ENCODE data around the gene PPME1. TPM values are rescaled to one million over a fixed set of nuclear protein-coding genes. Genes with fewer than 3 reads are reported as not detected.

The PPME1 gene
- total RNA-seq, 1 donor from 2014 or later: 40.4 TPM

DNA sequence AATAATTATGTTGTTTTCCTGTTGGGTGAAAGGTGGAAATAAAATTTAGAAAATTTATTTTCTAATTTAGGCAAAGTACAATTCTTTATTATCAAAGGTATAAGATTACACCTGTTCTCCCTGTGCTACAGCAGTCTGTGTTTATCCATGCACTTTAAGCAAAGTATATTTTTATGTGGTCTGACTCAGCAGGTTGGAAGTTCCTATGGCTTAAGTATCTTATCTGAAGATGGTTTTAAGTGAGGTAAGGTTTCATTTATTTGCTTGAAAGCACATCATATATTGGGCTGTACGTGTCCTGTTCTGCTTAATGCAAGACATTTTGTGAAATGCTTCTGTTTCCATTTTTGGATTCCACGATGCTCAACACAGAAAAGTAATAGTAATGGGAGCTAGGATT, 14.6 kb downstream of the PPME1 start:
- H3K9me3 Mint-ChIP-seq (ENCODE audit: unreplicated experiment): no peaks in the 10 kb centered on the region
- H3K27me3 Mint-ChIP-seq (ENCODE audit: unreplicated experiment): no peaks in the 10 kb centered on the region
- TF ChIP-seq, protein P1, sequence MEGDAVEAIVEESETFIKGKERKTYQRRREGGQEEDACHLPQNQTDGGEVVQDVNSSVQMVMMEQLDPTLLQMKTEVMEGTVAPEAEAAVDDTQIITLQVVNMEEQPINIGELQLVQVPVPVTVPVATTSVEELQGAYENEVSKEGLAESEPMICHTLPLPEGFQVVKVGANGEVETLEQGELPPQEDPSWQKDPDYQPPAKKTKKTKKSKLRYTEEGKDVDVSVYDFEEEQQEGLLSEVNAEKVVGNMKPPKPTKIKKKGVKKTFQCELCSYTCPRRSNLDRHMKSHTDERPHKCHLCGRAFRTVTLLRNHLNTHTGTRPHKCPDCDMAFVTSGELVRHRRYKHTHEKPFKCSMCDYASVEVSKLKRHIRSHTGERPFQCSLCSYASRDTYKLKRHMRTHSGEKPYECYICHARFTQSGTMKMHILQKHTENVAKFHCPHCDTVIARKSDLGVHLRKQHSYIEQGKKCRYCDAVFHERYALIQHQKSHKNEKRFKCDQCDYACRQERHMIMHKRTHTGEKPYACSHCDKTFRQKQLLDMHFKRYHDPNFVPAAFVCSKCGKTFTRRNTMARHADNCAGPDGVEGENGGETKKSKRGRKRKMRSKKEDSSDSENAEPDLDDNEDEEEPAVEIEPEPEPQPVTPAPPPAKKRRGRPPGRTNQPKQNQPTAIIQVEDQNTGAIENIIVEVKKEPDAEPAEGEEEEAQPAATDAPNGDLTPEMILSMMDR (IDR thresholded peaks at IDR 0.05): no peak
- H3K36me3 Mint-ChIP-seq (ENCODE audit: unreplicated experiment): peaks cover 7% of the 10 kb centered on the region
- H3K4me3 Mint-ChIP-seq (ENCODE audit: unreplicated experiment): no peak overlapping the region
- no peak overlapping the region for H3K27ac Mint-ChIP-seq (ENCODE audit: unreplicated experiment)
- DNase-seq (ENCODE audit: extremely low spot score, unreplicated experiment): no peak
- H3K4me1 Mint-ChIP-seq (ENCODE audit: unreplicated experiment): peaks cover 8% of the 10 kb centered on the region

DNA sequence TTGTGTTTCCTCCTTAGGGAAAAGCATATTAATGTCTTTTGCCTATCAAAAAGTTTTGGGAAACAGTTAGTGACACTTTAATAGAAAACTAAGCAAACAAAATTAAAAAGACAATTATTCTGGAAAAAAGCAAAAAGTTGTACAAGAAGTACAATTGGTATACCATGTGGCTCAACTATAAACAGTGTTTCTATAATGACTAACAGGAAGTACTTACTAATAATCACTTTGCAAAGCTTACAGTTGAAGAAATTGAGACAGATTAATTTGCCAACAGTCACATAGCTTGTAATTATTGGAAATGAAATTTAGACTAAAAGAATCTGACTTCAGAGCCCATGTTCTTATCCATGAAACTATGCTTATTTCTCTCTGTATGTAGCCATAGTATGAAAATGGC, 24.7 kb downstream of the PPME1 start:
- no peak for DNase-seq (ENCODE audit: extremely low spot score, unreplicated experiment)

DNA sequence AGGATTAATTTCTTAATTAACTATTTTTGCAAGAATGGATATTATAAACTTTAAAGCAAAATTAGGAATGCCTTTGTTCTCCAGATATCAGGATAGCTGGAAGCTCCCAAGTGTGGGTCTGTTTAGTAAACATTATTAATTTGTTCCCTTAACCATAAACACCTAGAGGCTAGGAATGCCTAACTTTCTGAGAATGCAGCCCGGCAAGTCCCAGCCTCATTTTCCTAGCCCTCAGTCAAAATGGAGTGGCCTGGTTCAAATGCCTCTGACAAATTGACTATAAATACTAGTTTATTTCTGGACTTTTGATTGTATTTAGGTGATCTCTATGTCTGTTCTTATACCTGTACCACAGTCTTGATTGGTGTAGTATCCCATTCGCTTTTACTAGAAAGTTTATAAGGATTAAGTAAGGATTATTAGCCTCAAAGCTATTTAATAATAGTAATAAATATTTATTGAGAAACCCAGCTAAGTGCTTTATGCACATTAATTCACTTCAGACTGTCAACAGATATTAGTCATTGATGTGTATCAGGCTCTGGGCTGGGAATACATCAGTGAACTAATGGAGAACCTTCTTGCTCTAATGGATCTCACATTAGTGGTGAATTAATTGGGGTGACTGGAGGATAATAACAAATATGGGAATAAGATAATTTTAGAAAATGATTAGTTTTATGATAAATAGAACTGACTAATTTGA, 25.8 kb downstream of the PPME1 start:
- H3K4me3 Mint-ChIP-seq (ENCODE audit: unreplicated experiment): no peak overlapping the region
- no peaks in the 10 kb centered on the region for H3K36me3 Mint-ChIP-seq (ENCODE audit: unreplicated experiment)
- TF ChIP-seq, protein P1 (IDR thresholded peaks at IDR 0.05): no peak
- H3K4me1 Mint-ChIP-seq (ENCODE audit: unreplicated experiment): no peaks in the 10 kb centered on the region
- DNase-seq (ENCODE audit: extremely low spot score, unreplicated experiment): no peak
- H3K9me3 Mint-ChIP-seq (ENCODE audit: unreplicated experiment): peaks cover 5% of the 10 kb centered on the region
- no peak overlapping the region for H3K27ac Mint-ChIP-seq (ENCODE audit: unreplicated experiment)
- no peaks in the 10 kb centered on the region for H3K27me3 Mint-ChIP-seq (ENCODE audit: unreplicated experiment)

More for the DNA sequence above, 24.7 kb downstream of the PPME1 start:
- no peaks in the 10 kb centered on the region for H3K4me1 Mint-ChIP-seq (ENCODE audit: unreplicated experiment)
- H3K27ac Mint-ChIP-seq (ENCODE audit: unreplicated experiment): no peak overlapping the region
- peaks cover 5% of the 10 kb centered on the region for H3K9me3 Mint-ChIP-seq (ENCODE audit: unreplicated experiment)
- no peak overlapping the region for H3K4me3 Mint-ChIP-seq (ENCODE audit: unreplicated experiment)
- peaks cover 4% of the 10 kb centered on the region for H3K36me3 Mint-ChIP-seq (ENCODE audit: unreplicated experiment)
- TF ChIP-seq, protein P1 (IDR thresholded peaks at IDR 0.05): no peak
- H3K27me3 Mint-ChIP-seq (ENCODE audit: unreplicated experiment): no peaks in the 10 kb centered on the region

GRCh38 chr11:74203966-74204365, 32.9 kb downstream of the PPME1 start:
- TF ChIP-seq, protein P1 (IDR thresholded peaks at IDR 0.05): no peak

GRCh38 chr11:74204701-74205100, 33.6 kb downstream of the PPME1 start:
- no peaks in the 10 kb centered on the region for H3K4me1 Mint-ChIP-seq (ENCODE audit: unreplicated experiment)
- TF ChIP-seq, protein P1 (IDR thresholded peaks at IDR 0.05): no peak
- H3K36me3 Mint-ChIP-seq (ENCODE audit: unreplicated experiment): peaks cover 18% of the 10 kb centered on the region
- DNase-seq (ENCODE audit: extremely low spot score, unreplicated experiment): no peak
- H3K4me3 Mint-ChIP-seq (ENCODE audit: unreplicated experiment): no peak overlapping the region
- no peaks in the 10 kb centered on the region for H3K27me3 Mint-ChIP-seq (ENCODE audit: unreplicated experiment)
- H3K9me3 Mint-ChIP-seq (ENCODE audit: unreplicated experiment): no peaks in the 10 kb centered on the region
- H3K27ac Mint-ChIP-seq (ENCODE audit: unreplicated experiment): no peak overlapping the region

More at GRCh38 chr11:74203966-74204365, 32.9 kb downstream of the PPME1 start:
- H3K27me3 Mint-ChIP-seq (ENCODE audit: unreplicated experiment): no peaks in the 10 kb centered on the region
- H3K36me3 Mint-ChIP-seq (ENCODE audit: unreplicated experiment): peaks cover 13% of the 10 kb centered on the region
- H3K4me3 Mint-ChIP-seq (ENCODE audit: unreplicated experiment): no peak overlapping the region
- H3K9me3 Mint-ChIP-seq (ENCODE audit: unreplicated experiment): no peaks in the 10 kb centered on the region
- H3K4me1 Mint-ChIP-seq (ENCODE audit: unreplicated experiment): no peaks in the 10 kb centered on the region
- no peak for DNase-seq (ENCODE audit: extremely low spot score, unreplicated experiment)
- no peak overlapping the region for H3K27ac Mint-ChIP-seq (ENCODE audit: unreplicated experiment)
